Left lung (tissue), 10 donors: ENCODE results near the gene DNAH9. TPM values are rescaled to one million over a fixed set of nuclear protein-coding genes. Genes with fewer than 3 reads are reported as not detected.

Experiments
- ATAC-seq: fragments of 200-7000 bp; cut with Tn5 transposase; one replicate; pipeline ENCODE4 v1.9.1; 2020; ENCODE audit warnings: moderate library complexity
- DNase-seq, 4 donors: peaks; one replicate each; pipeline ENCODE4 v3.0.0-alpha.2; 2013 to 2020
- H3K27ac ChIP-seq, 2 donors: fragments of 200-600 bp; sonication (generic) in 1 of 2; one replicate each; pipeline versions ENCODE4 v1.5.0 to v1.8.0; 2020 to 2021
- H3K27me3 ChIP-seq, 2 donors: fragments of 200-600 bp; sonication (generic) in 1 of 2; one replicate each; pipeline versions ENCODE4 v1.5.0 to v1.8.0; 2020 to 2021
- H3K36me3 ChIP-seq, 2 donors: fragments of 200-600 bp; sonication (generic) in 1 of 2; one replicate each; pipeline versions ENCODE4 v1.5.0 to v1.8.0; 2020 to 2021
- H3K4me1 ChIP-seq, 2 donors: fragments of 200-600 bp; one replicate each; pipeline ENCODE4 v1.8.0; 2021
- H3K4me3 ChIP-seq, 2 donors: fragments of 200-600 bp; sonication (generic) in 1 of 2; one replicate each; pipeline versions ENCODE4 v1.5.0 to v1.8.0; 2020 to 2021; ENCODE audit warnings: mild to moderate bottlenecking in 1 of 2
- H3K9me3 ChIP-seq, 2 donors: fragments of 200-600 bp; sonication (generic) in 1 of 2; one replicate each; pipeline versions ENCODE4 v1.5.0 to v1.8.0; 2020 to 2021
- intact Hi-C, 2 donors: fragments of 100-400 bp; cut with DNase I; formaldehyde crosslinking; loops; one replicate each; pipeline versions ENCODE4 v1.11.2 to v1.14.2; 2022
- polyA plus RNA-seq, 6 donors: library from polyadenylated mRNA; unstranded; fragments of 120-200 nt; gene quantifications; one replicate each; pipeline ENCODE4 v1.2.1, GENCODE V29; 2013; ENCODE audit not compliant: insufficient read length in 6 of 6
- total RNA-seq, 2 donors: library from RNA; stranded (reverse); fragmentation: NEBNext Ultra II Directional; extraction: Animal tissue kit (Norgen Biotek cat#: 25700); gene quantifications; one replicate each; pipeline ENCODE4 v1.2.1, GENCODE V29; 2021
- TF ChIP-seq, protein P1 (sequence below), 2 donors: fragments of 200-600 bp; sonication (generic) in 1 of 2; IDR thresholded peaks; one replicate each; pipeline versions ENCODE4 v1.5.0 to v1.8.0; 2021; ENCODE audit warnings: antibody characterized with exemption in 2 of 2
- donor health status: DM: no; HTN: yes; CAD: no.
- donor health status: DM: no; HTN: no; CAD: no.

DNAH9 gene
- total and polyA plus RNA-seq, 8 donors: 0.38 to 12.0 (median 7.5) TPM

DNA sequence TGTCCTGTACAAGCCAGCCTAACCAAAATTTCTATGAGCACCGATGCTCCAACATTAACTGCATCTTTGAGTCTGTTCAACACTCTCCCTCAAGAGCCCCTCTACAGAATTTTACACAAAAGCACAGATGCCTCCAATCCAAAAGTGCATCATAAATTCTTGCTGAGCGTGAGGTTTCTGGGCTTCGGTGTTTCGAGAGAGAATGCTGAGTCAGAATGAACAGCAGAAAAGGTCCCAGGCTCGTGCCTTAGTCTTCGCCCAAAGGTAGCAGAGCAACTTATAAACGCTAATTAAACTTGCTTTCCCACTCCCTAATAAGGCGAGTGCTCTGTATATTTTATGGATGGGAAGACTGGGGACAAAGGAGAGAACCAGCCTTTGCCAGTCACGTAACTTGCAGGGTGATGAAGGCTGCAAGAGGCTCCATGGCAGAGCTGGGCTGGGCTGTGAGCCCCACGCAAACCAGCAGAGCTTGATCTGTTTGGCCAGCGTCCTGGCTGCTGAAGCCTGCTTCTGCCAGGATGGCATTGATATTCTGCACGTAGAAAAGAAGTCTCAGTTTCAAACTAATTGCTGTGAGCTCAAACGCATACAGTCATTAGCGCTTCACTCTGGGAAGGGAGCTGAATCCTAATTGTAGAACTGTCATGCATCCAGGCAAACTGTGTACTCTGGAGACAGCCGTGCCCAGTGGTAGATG lies 138.5 kb downstream of the DNAH9 start:
- Histone ChIP-seq H3K9me3 (peaks cover 0 to 2% of the 10 kb centered on the region in 2 donors), H3K4me1 (no peaks in the 10 kb centered on the region), H3K27me3 (no peaks in the 10 kb centered on the region), H3K36me3 (no peaks in the 10 kb centered on the region), H3K27ac (no peak overlapping the region), H3K4me3 (no peak overlapping the region)
- TF ChIP-seq, protein P1, sequence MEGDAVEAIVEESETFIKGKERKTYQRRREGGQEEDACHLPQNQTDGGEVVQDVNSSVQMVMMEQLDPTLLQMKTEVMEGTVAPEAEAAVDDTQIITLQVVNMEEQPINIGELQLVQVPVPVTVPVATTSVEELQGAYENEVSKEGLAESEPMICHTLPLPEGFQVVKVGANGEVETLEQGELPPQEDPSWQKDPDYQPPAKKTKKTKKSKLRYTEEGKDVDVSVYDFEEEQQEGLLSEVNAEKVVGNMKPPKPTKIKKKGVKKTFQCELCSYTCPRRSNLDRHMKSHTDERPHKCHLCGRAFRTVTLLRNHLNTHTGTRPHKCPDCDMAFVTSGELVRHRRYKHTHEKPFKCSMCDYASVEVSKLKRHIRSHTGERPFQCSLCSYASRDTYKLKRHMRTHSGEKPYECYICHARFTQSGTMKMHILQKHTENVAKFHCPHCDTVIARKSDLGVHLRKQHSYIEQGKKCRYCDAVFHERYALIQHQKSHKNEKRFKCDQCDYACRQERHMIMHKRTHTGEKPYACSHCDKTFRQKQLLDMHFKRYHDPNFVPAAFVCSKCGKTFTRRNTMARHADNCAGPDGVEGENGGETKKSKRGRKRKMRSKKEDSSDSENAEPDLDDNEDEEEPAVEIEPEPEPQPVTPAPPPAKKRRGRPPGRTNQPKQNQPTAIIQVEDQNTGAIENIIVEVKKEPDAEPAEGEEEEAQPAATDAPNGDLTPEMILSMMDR (IDR thresholded peaks at IDR 0.05): no peak
- ATAC-seq (no peak), DNase-seq (no peak)
- intact Hi-C loops: no loop called here

DNA sequence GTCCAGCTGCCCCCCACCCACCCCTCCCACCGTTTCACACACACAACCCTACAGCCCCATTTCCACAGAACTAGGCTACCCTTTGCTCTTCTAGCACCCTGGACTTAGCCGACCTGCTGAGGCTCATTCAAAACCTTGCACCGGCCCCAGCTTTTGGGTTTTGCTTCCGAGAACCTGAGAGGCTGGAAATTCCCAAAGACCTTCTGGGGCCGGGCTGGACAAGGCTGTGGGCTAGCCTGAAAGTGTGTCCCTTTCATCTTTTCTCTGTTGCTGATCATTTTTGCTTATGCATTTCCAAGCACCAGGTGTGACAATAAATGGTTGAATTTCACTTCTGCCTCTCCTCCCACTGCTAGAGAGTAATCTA lies 139.0 kb downstream of the DNAH9 start:
- Histone ChIP-seq H3K4me3 (no peak overlapping the region), H3K4me1 (no peaks in the 10 kb centered on the region), H3K27ac (no peak overlapping the region), H3K36me3 (no peaks in the 10 kb centered on the region), H3K9me3 (no peaks in the 10 kb centered on the region), H3K27me3 (no peaks in the 10 kb centered on the region)
- intact Hi-C loops: no loop called here
- DNase-seq (no peak), ATAC-seq (no peak)
- TF ChIP-seq, protein P1 (IDR thresholded peaks at IDR 0.05): no peak

DNA sequence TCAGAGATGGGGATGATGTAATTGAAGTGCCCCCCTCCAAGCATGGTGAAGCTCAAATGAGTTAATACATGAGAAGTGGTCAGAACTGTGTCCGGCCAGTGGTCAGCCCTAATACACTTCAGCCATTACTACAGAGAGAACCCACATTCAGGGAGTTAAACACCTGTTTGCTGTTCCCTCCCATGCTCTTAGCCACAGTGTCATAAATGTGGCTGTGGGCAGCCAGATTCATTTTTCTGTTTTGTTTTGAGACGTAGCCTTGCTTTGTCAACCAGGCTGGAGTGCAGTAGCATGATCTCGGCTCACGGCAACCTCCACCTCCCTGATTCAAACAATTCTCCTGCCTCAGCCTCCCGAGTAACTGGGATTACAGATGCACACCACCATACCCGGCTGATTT lies 139.9 kb downstream of the DNAH9 start:
- H3K9me3 ChIP-seq: no peaks in the 10 kb centered on the region
- no peak for DNase-seq
- no peak overlapping the region for H3K27ac ChIP-seq
- TF ChIP-seq, protein P1 (IDR thresholded peaks at IDR 0.05): no peak
- H3K27me3 ChIP-seq: no peaks in the 10 kb centered on the region
- no peak overlapping the region for H3K4me3 ChIP-seq
- H3K36me3 ChIP-seq: no peaks in the 10 kb centered on the region
- ATAC-seq: no peak
- H3K4me1 ChIP-seq: no peaks in the 10 kb centered on the region
- intact Hi-C loops: no loop called here

DNA sequence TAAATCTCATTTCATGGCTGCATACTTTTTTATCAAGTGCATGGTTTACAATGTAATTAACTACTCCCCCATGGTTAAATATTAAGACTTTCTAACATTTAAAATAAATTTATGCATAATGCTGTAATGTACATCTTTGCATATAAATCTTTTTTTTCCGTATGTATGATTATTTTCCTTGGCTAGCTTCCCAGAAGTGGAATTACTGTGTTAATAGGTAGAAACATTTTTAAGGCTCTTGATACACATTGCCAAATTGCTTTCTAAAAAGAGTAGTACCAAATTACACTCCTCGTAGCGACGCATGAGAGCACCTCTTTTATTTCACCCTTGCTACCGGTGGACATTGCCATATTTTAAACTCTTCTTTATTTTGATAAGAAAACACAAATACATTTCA lies 141.1 kb downstream of the DNAH9 start:
- Histone ChIP-seq H3K4me3 (no peak overlapping the region), H3K27ac (no peak overlapping the region), H3K36me3 (no peaks in the 10 kb centered on the region), H3K27me3 (no peaks in the 10 kb centered on the region), H3K9me3 (no peaks in the 10 kb centered on the region), H3K4me1 (no peaks in the 10 kb centered on the region)
- DNase-seq: no peak
- ATAC-seq: no peak
- intact Hi-C loops: no loop called here
- TF ChIP-seq, protein P1 (IDR thresholded peaks at IDR 0.05): no peak

DNA sequence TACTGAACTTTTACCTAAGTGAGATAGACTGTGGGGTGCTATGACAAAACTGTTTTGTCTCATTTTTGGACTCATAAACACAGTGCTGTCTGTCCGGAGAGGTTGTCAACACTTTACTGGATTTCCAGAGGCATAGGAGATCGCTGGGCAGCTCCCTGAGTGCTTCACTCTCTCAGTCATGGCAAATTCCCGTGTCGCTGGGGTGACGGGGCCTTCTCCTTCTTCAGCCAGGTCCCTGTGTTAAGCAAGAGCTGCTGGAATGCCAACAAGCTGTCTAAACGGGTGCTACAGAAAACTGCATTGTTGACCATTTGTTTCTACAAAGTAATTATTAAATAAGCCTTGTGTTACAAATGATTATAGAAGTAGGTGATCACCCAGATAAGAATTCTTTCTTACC lies 141.6 kb downstream of the DNAH9 start:
- H3K4me1 ChIP-seq: no peaks in the 10 kb centered on the region
- H3K4me3 ChIP-seq: no peak overlapping the region
- ATAC-seq (peak; percentile 56), DNase-seq (no peak)
- H3K27ac ChIP-seq: no peak overlapping the region
- TF ChIP-seq, protein P1 (IDR thresholded peaks at IDR 0.05): no peak
- H3K36me3 ChIP-seq: no peaks in the 10 kb centered on the region
- intact Hi-C loops: no loop called here
- no peaks in the 10 kb centered on the region for H3K9me3 ChIP-seq
- no peaks in the 10 kb centered on the region for H3K27me3 ChIP-seq
